ENCODE measurements around the gene DPP3. TPM values are rescaled to one million over a fixed set of nuclear protein-coding genes. Genes with fewer than 3 reads are reported as not detected.
A peak's percentile ranks its signal among the peaks of the same experiment; 100 is the strongest.

DPP3 gene
- total RNA-seq, 1 experiment from 2014 or later, result 135 TPM

- H3K27me3 ChIP-seq (ENCODE audit: low read length), result no peaks in the 10 kb centered on the region
- no peaks in the 10 kb centered on the region for H4K20me1 ChIP-seq (ENCODE audit: low read length)
- H3K4me1 ChIP-seq (ENCODE audit: insufficient read depth, low read length), result peaks cover 10% of the 10 kb centered on the region
- H3K4me3 ChIP-seq (ENCODE audit: low read length), result peak overlapping the region; percentile 88
- H3K27ac ChIP-seq (ENCODE audit: low read length), result no peak overlapping the region
- ChIA-PET CTCF (interaction anchor here (1.0 kb wide), 1 partner anchor 31 kb away, joined by 3 read pairs; the partner anchor contains the start of gene DPP3), POLR2A (ENCODE audit: unreplicated experiment) (no interaction called here)
- intact Hi-C loops (cut with micrococcal nuclease), result no loop called here
- peaks cover 12% of the 10 kb centered on the region for H3K79me2 ChIP-seq (ENCODE audit: low read length)
- H3F3A ChIP-seq (ENCODE audit: low read length, unreplicated experiment), result no peaks in the 10 kb centered on the region
- TSS peak; percentile 85 for BruUV-seq (replicated peaks)
- TF ChIP-seq EZH2 (IDR thresholded peaks at IDR 0.05; ENCODE audit: low read length, unreplicated experiment) (no peak), EZH2phosphoT487 (IDR thresholded peaks at IDR 0.05; ENCODE audit: borderline replicate concordance, low read length) (no peak)
- TF ChIP-seq, protein P1, sequence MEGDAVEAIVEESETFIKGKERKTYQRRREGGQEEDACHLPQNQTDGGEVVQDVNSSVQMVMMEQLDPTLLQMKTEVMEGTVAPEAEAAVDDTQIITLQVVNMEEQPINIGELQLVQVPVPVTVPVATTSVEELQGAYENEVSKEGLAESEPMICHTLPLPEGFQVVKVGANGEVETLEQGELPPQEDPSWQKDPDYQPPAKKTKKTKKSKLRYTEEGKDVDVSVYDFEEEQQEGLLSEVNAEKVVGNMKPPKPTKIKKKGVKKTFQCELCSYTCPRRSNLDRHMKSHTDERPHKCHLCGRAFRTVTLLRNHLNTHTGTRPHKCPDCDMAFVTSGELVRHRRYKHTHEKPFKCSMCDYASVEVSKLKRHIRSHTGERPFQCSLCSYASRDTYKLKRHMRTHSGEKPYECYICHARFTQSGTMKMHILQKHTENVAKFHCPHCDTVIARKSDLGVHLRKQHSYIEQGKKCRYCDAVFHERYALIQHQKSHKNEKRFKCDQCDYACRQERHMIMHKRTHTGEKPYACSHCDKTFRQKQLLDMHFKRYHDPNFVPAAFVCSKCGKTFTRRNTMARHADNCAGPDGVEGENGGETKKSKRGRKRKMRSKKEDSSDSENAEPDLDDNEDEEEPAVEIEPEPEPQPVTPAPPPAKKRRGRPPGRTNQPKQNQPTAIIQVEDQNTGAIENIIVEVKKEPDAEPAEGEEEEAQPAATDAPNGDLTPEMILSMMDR (conservative IDR thresholded peaks at IDR 0.05; ENCODE audit: low read depth, low read length), result no peak
- H3K36me3 ChIP-seq (ENCODE audit: low read depth, low read length), result no peaks in the 10 kb centered on the region; the same call in 1 of the 2 replicates
- H3K9me2 ChIP-seq (replicated peaks; ENCODE audit: low read length), result no peaks in the 10 kb centered on the region
- peak overlapping the region; percentile 86 for H2AFZ ChIP-seq (ENCODE audit: low read length)
- ATAC-seq, result peak; percentile 33
- H3K4me2 ChIP-seq (ENCODE audit: low read length), result peak overlapping the region; percentile 85
- H3K9me3 ChIP-seq (ENCODE audit: low read length), result no peaks in the 10 kb centered on the region
- no peak for DNase-seq
- H3K9ac ChIP-seq (ENCODE audit: low read length), result peak overlapping the region; percentile 75
These were observed 30.7 kb downstream of the DPP3 start for GRCh38 chr11:66510990-66511339.

GRCh38 chr11:66523611-66524010 is 43.4 kb downstream of the DPP3 start:
- POLR2A ChIA-PET (ENCODE audit: unreplicated experiment), result no interaction called here
- no TSS peak for BruUV-seq (replicated peaks)
- intact Hi-C loops (cut with micrococcal nuclease), result no loop called here
- CTCF ChIA-PET, result no interaction called here
- Histone ChIP-seq H3K9me2 (replicated peaks; ENCODE audit: low read length) (no peaks in the 10 kb centered on the region), H4K20me1 (ENCODE audit: low read length) (no peaks in the 10 kb centered on the region), H3K79me2 (ENCODE audit: low read length) (no peaks in the 10 kb centered on the region), H3K9me3 (ENCODE audit: low read length) (no peaks in the 10 kb centered on the region), H3K27me3 (ENCODE audit: low read length) (no peaks in the 10 kb centered on the region), H3K4me3 (ENCODE audit: low read length) (no peak overlapping the region), H3K9ac (ENCODE audit: low read length) (no peak overlapping the region), H3K4me2 (ENCODE audit: low read length) (no peak overlapping the region), H3K27ac (ENCODE audit: low read length) (no peak overlapping the region), H3K4me1 (ENCODE audit: insufficient read depth, low read length) (no peaks in the 10 kb centered on the region), H3K36me3 (ENCODE audit: low read depth, low read length) (peaks cover 8% of the 10 kb centered on the region), H3F3A (ENCODE audit: low read length, unreplicated experiment) (no peaks in the 10 kb centered on the region), H2AFZ (ENCODE audit: low read length) (no peak overlapping the region)
- no peak for ATAC-seq
- DNase-seq, result no peak
- TF ChIP-seq, protein P1 (conservative IDR thresholded peaks at IDR 0.05; ENCODE audit: low read depth, low read length), result no peak
- TF ChIP-seq EZH2phosphoT487 (IDR thresholded peaks at IDR 0.05; ENCODE audit: borderline replicate concordance, low read length) (no peak), EZH2 (IDR thresholded peaks at IDR 0.05; ENCODE audit: low read length, unreplicated experiment) (no peak)

GRCh38 chr11:66524304-66525040 is 44.2 kb downstream of the DPP3 start:
- intact Hi-C loops (cut with micrococcal nuclease), result no loop called here
- Histone ChIP-seq H3K9me3 (ENCODE audit: low read length) (no peaks in the 10 kb centered on the region), H3K27me3 (ENCODE audit: low read length) (no peaks in the 10 kb centered on the region), H3K27ac (ENCODE audit: low read length) (no peak overlapping the region), H3K9me2 (replicated peaks; ENCODE audit: low read length) (no peaks in the 10 kb centered on the region), H3K4me3 (ENCODE audit: low read length) (no peak overlapping the region), H3K79me2 (ENCODE audit: low read length) (no peaks in the 10 kb centered on the region), H2AFZ (ENCODE audit: low read length) (no peak overlapping the region), H4K20me1 (ENCODE audit: low read length) (no peaks in the 10 kb centered on the region), H3F3A (ENCODE audit: low read length, unreplicated experiment) (no peaks in the 10 kb centered on the region), H3K4me1 (ENCODE audit: insufficient read depth, low read length) (no peaks in the 10 kb centered on the region), H3K9ac (ENCODE audit: low read length) (no peak overlapping the region), H3K4me2 (ENCODE audit: low read length) (no peak overlapping the region), H3K36me3 (ENCODE audit: low read depth, low read length) (peaks cover 8% of the 10 kb centered on the region)
- no TSS peak for BruUV-seq (replicated peaks)
- ATAC-seq (no peak), DNase-seq (no peak)
- TF ChIP-seq EZH2phosphoT487 (IDR thresholded peaks at IDR 0.05; ENCODE audit: borderline replicate concordance, low read length) (no peak), EZH2 (IDR thresholded peaks at IDR 0.05; ENCODE audit: low read length, unreplicated experiment) (no peak)
- TF ChIP-seq, protein P1 (conservative IDR thresholded peaks at IDR 0.05; ENCODE audit: low read depth, low read length), result no peak
- ChIA-PET CTCF (no interaction called here), POLR2A (ENCODE audit: unreplicated experiment) (no interaction called here)

All from PC-3 (cell line).